HEK293 (cell line): ENCODE data around the gene DNAH11.
A peak's percentile ranks its signal among the peaks of the same experiment; 100 is the strongest.

Experiments
- CTCF ChIA-PET: fragments of 350-600 bp; formaldehyde crosslinking; extraction: SDS; loops from one replicate; lab custom pipeline; 2021; ENCODE audit warnings: antibody characterized with exemption; lab: Yijun Ruan, JAX
- POLR2A ChIA-PET: fragments of 300-600 bp; formaldehyde crosslinking; extraction: SDS; loops from one replicate; lab custom pipeline; 2020; ENCODE audit warnings: antibody characterized with exemption, inconsistent platforms; lab: Yijun Ruan, JAX
- H3K27ac ChIP-seq: fragments of 200-500 bp; sonication (Bioruptor generic); 2 replicates; pipeline ENCODE4 v1.5.1; 2014; ENCODE audit warnings: low read depth, low read length, control low read depth, inconsistent platforms; ENCODE audit errors: extremely low read depth
- H3K36me3 ChIP-seq, 2 experiments: fragments of 200-500 bp in 1 of 2; sonication (Bioruptor generic) in 1 of 2; 1 replicate in 1 of 2; 2 replicates in 1 of 2; pipeline ENCODE4 v1.5.1; 2014 to 2017; ENCODE audit warnings: inconsistent platforms in 2 of 2, low read length in 2 of 2; ENCODE audit not compliant: control insufficient read depth in 2 of 2, insufficient read depth in 1 of 2
- H3K4me1 ChIP-seq: fragments of 200-500 bp; sonication (Bioruptor generic); 2 replicates; pipeline ENCODE4 v1.5.1; 2014; ENCODE audit warnings: mild to moderate bottlenecking, low read length, inconsistent platforms; ENCODE audit not compliant: control insufficient read depth, insufficient read depth
- H3K4me3 ChIP-seq: 2 replicates; pipeline ENCODE4 v1.5.1; 2011; ENCODE audit warnings: low read depth, mild to moderate bottlenecking, control low read depth, low read length, moderate library complexity
- H3K9me3 ChIP-seq: fragments of 200-500 bp; sonication (Bioruptor generic); 2 replicates; pipeline ENCODE4 v1.5.1; 2014; ENCODE audit warnings: low read depth, low read length, inconsistent platforms; ENCODE audit not compliant: control insufficient read depth, insufficient read depth
- BCL11A ChIP-seq: fragments of 450-650 bp; formaldehyde crosslinking; IDR thresholded peaks from 2 replicates; pipeline ENCODE4 v1.5.1; 2016; ENCODE audit warnings: low read depth, missing biosample characterization, missing genetic modification characterization
- FEZF1 ChIP-seq: fragments of 450-650 bp; formaldehyde crosslinking; IDR thresholded peaks from 2 replicates; pipeline ENCODE4 v1.5.1; 2016; ENCODE audit warnings: missing biosample characterization, missing genetic modification characterization
- HOXC10 ChIP-seq: sonication (generic); formaldehyde crosslinking; IDR thresholded peaks from 2 replicates; pipeline ENCODE4 v1.8.1; 2023; ENCODE audit warnings: mild to moderate bottlenecking, missing genetic modification reagents
- KLF1 ChIP-seq: fragments of 450-650 bp; formaldehyde crosslinking; IDR thresholded peaks from 2 replicates; pipeline ENCODE4 v1.5.1; 2016; ENCODE audit warnings: missing biosample characterization, missing genetic modification characterization
- MEIS1 ChIP-seq: sonication (generic); formaldehyde crosslinking; IDR thresholded peaks from 2 replicates; pipeline ENCODE4 v1.8.1; 2022; ENCODE audit warnings: missing genetic modification reagents, mild to moderate bottlenecking, borderline replicate concordance
- MZF1 ChIP-seq: fragments of 450-650 bp; formaldehyde crosslinking; IDR thresholded peaks from 2 replicates; pipeline ENCODE4 v1.5.1; 2017; ENCODE audit warnings: missing biosample characterization, missing genetic modification characterization, borderline replicate concordance
- TRIM28 ChIP-seq: IDR thresholded peaks from 2 replicates; pipeline ENCODE4 v1.6.1; 2011; ENCODE audit warnings: low read length, control low read depth, borderline replicate concordance
- ZBTB7A ChIP-seq: fragments of 450-650 bp; formaldehyde crosslinking; IDR thresholded peaks from 2 replicates; pipeline ENCODE4 v1.5.1; 2016; ENCODE audit warnings: low read depth, missing biosample characterization, missing genetic modification characterization
- ZNF114 ChIP-seq: fragments of 450-650 bp; formaldehyde crosslinking; IDR thresholded peaks from 2 replicates; pipeline ENCODE4 v1.5.0; 2017; ENCODE audit warnings: missing biosample characterization, missing genetic modification characterization
- ZNF16 ChIP-seq: fragments of 450-650 bp; formaldehyde crosslinking; IDR thresholded peaks from 2 replicates; pipeline ENCODE4 v1.5.1; 2016; ENCODE audit warnings: low read depth, missing biosample characterization, missing genetic modification characterization
- ZNF248 ChIP-seq: fragments of 450-650 bp; formaldehyde crosslinking; IDR thresholded peaks from 2 replicates; pipeline ENCODE4 v1.5.1; 2017; ENCODE audit warnings: missing biosample characterization, missing genetic modification characterization
- ZNF350 ChIP-seq: fragments of 450-650 bp; formaldehyde crosslinking; IDR thresholded peaks from 2 replicates; pipeline ENCODE4 v1.5.0; 2017; ENCODE audit warnings: missing biosample characterization, mild to moderate bottlenecking, missing genetic modification characterization
- ZNF354C ChIP-seq: fragments of 450-650 bp; formaldehyde crosslinking; IDR thresholded peaks from 2 replicates; pipeline ENCODE4 v1.5.1; 2016; ENCODE audit warnings: missing biosample characterization, missing genetic modification characterization, low read depth, borderline replicate concordance
- ZNF596 ChIP-seq: fragments of 450-650 bp; IDR thresholded peaks from 2 replicates; pipeline ENCODE4 v1.5.0; 2018; ENCODE audit warnings: missing biosample characterization, mild to moderate bottlenecking, missing genetic modification characterization, moderate library complexity
- ZNF624 ChIP-seq: fragments of 450-650 bp; formaldehyde crosslinking; IDR thresholded peaks from 2 replicates; pipeline ENCODE4 v1.5.1; 2017; ENCODE audit warnings: missing biosample characterization, missing genetic modification characterization
- ZNF692 ChIP-seq: fragments of 450-650 bp; formaldehyde crosslinking; IDR thresholded peaks from 2 replicates; pipeline ENCODE4 v1.5.1; 2016; ENCODE audit warnings: missing biosample characterization, missing genetic modification characterization
- ZNF791 ChIP-seq: fragments of 450-650 bp; formaldehyde crosslinking; IDR thresholded peaks from 2 replicates; pipeline ENCODE4 v1.5.1; 2016; ENCODE audit warnings: missing biosample characterization, missing genetic modification characterization
- TF ChIP-seq, protein P1 (sequence below): fragments of 450-650 bp; formaldehyde crosslinking; IDR thresholded peaks from 2 replicates; pipeline ENCODE4 v1.5.1; 2016; ENCODE audit warnings: missing biosample characterization, missing genetic modification characterization
- TF ChIP-seq, protein P2 (sequence below): fragments of 450-650 bp; formaldehyde crosslinking; IDR thresholded peaks from 2 replicates; pipeline ENCODE4 v1.5.1; 2016; ENCODE audit warnings: missing biosample characterization, missing genetic modification characterization
- TF ChIP-seq, protein P3 (sequence below): fragments of 450-650 bp; formaldehyde crosslinking; IDR thresholded peaks from 2 replicates; pipeline ENCODE4 v1.5.1; 2016; ENCODE audit warnings: missing biosample characterization, missing genetic modification characterization

Gene DNAH11

DNA sequence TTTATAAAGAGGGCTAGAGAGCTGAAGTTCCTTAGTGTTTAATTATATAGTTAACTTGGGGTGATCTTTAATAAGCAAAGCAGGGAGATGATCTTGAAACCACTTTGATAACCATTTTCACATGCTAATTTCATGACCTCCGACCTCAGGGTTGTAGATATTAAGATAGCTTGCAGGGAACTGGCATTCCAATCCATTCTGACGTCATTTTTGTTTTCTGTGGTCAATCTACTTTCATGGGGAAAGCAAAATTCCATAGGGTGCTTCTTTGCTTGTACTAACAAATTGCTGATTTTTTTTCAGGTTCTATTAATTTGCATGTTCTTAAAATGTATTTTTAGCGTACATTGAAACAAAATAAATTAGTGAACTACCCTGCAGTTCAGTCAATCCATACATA lies 263.5 kb downstream of the DNAH11 start:
- no peak for TF ChIP-seq ZNF350 (tag by site-specific recombination)
- no peak for TF ChIP-seq FEZF1
- TF ChIP-seq TRIM28 = no peak
- POLR2A ChIA-PET = no interaction called here
- CTCF ChIA-PET = interaction anchor here (1.0 kb wide), 1 partner anchor 39 kb away, joined by 4 read pairs; no protein-coding TSS in a partner anchor
- Histone ChIP-seq H3K9me3 (no peaks in the 10 kb centered on the region), H3K27ac (no peak overlapping the region), H3K4me1 (no peaks in the 10 kb centered on the region), H3K36me3 (no peaks in the 10 kb centered on the region), H3K4me3 (no peak overlapping the region)

- no peak overlapping the region for H3K4me3 ChIP-seq
- CTCF ChIA-PET = no interaction called here
Observed at GRCh38 chr7:21819048-21819447, 276.2 kb downstream of the DNAH11 start.

GRCh38 chr7:21828841-21829240 lies 286.0 kb downstream of the DNAH11 start:
- Histone ChIP-seq H3K4me3 (no peak overlapping the region), H3K27ac (no peak overlapping the region), H3K4me1 (peaks cover 14% of the 10 kb centered on the region), H3K36me3 (no peaks in the 10 kb centered on the region), H3K9me3 (no peaks in the 10 kb centered on the region)
- POLR2A ChIA-PET = interaction anchor here (0.5 kb wide), 1 partner anchor 111 kb away, joined by 5 read pairs; no protein-coding TSS in a partner anchor
- CTCF ChIA-PET = interaction anchor here (0.5 to 0.7 kb wide), 4 partner anchors 15 to 259 kb away, joined by 3 to 4 read pairs (median 4); no protein-coding TSS in a partner anchor
- TF ChIP-seq, protein P1, sequence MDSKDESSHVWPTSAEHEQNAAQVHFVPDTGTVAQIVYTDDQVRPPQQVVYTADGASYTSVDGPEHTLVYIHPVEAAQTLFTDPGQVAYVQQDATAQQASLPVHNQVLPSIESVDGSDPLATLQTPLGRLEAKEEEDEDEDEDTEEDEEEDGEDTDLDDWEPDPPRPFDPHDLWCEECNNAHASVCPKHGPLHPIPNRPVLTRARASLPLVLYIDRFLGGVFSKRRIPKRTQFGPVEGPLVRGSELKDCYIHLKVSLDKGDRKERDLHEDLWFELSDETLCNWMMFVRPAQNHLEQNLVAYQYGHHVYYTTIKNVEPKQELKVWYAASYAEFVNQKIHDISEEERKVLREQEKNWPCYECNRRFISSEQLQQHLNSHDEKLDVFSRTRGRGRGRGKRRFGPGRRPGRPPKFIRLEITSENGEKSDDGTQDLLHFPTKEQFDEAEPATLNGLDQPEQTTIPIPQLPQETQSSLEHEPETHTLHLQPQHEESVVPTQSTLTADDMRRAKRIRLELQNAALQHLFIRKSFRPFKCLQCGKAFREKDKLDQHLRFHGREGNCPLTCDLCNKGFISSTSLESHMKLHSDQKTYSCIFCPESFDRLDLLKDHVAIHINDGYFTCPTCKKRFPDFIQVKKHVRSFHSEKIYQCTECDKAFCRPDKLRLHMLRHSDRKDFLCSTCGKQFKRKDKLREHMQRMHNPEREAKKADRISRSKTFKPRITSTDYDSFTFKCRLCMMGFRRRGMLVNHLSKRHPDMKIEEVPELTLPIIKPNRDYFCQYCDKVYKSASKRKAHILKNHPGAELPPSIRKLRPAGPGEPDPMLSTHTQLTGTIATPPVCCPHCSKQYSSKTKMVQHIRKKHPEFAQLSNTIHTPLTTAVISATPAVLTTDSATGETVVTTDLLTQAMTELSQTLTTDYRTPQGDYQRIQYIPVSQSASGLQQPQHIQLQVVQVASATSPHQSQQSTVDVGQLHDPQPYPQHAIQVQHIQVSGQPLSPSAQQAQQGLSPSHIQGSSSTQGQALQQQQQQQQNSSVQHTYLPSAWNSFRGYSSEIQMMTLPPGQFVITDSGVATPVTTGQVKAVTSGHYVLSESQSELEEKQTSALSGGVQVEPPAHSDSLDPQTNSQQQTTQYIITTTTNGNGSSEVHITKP = peak; percentile 44; the same call in 1 of the 2 replicates
- no peak for TF ChIP-seq BCL11A (tag by site-specific recombination)

More at GRCh38 chr7:21819048-21819447, 276.2 kb downstream of the DNAH11 start:
- POLR2A ChIA-PET = no interaction called here
- Histone ChIP-seq H3K27ac (no peak overlapping the region), H3K4me1 (no peaks in the 10 kb centered on the region), H3K36me3 (no peaks in the 10 kb centered on the region), H3K9me3 (no peaks in the 10 kb centered on the region)
- TF ChIP-seq ZNF354C (tag by site-specific recombination) (no peak), ZNF114 (no peak), ZNF248 (tag by site-specific recombination) (no peak), ZBTB7A (tag by site-specific recombination) (no peak), MEIS1 (CRISPR knock-in tag) (no peak), ZNF692 (tag by site-specific recombination) (no peak), KLF1 (tag by site-specific recombination) (no peak), ZNF624 (tag by site-specific recombination) (no peak), HOXC10 (CRISPR knock-in tag) (no peak), ZNF596 (tag by site-specific recombination) (no peak), ZNF791 (tag by site-specific recombination) (no peak), ZNF16 (tag by site-specific recombination) (no peak), MZF1 (tag by site-specific recombination) (no peak)
- TF ChIP-seq, protein P2, sequence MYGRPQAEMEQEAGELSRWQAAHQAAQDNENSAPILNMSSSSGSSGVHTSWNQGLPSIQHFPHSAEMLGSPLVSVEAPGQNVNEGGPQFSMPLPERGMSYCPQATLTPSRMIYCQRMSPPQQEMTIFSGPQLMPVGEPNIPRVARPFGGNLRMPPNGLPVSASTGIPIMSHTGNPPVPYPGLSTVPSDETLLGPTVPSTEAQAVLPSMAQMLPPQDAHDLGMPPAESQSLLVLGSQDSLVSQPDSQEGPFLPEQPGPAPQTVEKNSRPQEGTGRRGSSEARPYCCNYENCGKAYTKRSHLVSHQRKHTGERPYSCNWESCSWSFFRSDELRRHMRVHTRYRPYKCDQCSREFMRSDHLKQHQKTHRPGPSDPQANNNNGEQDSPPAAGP (tag by site-specific recombination) = no peak
- TF ChIP-seq, protein P3, sequence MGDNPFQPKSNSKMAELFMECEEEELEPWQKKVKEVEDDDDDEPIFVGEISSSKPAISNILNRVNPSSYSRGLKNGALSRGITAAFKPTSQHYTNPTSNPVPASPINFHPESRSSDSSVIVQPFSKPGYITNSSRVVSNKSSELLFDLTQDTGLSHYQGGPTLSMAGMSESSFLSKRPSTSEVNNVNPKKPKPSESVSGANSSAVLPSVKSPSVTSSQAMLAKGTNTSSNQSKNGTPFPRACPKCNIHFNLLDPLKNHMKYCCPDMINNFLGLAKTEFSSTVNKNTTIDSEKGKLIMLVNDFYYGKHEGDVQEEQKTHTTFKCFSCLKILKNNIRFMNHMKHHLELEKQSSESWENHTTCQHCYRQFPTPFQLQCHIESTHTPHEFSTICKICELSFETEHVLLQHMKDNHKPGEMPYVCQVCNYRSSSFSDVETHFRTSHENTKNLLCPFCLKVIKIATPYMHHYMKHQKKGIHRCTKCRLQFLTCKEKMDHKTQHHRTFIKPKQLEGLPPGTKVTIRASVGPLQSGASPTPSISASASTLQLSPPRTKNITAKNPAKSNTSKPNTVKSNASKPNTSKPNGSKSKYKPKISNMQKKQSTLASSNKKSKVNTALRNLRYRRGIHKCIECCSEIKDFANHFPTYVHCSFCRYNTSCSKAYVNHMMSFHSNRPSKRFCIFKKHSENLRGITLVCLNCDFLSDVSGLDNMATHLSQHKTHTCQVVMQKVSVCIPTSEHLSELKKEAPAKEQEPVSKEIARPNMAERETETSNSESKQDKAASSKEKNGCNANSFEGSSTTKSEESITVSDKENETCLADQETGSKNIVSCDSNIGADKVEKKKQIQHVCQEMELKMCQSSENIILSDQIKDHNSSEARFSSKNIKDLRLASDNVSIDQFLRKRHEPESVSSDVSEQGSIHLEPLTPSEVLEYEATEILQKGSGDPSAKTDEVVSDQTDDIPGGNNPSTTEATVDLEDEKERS = no peak
